ENCODE measurements around the gene PRKCB.

The PRKCB gene

GRCh38 chr16:23823475-23824384, 12.1 kb upstream of the PRKCB start:
- no peaks in the 10 kb centered on the region for H3K4me1 ChIP-seq (ENCODE audit: control insufficient read depth, insufficient read depth, low read length)
- H3K9ac ChIP-seq (ENCODE audit: low read length): no peak overlapping the region
- H3K27me3 ChIP-seq (ENCODE audit: control insufficient read depth, insufficient read depth, low read length): no peaks in the 10 kb centered on the region
- no peak overlapping the region for H3K4me3 ChIP-seq (ENCODE audit: low read length)
- no peaks in the 10 kb centered on the region for H3K9me3 ChIP-seq (ENCODE audit: control insufficient read depth, low read length)
- H3K36me3 ChIP-seq (ENCODE audit: control insufficient read depth, insufficient read depth, low read length): no peaks in the 10 kb centered on the region

- Histone ChIP-seq H3K9me3 (ENCODE audit: control insufficient read depth, low read length) (no peaks in the 10 kb centered on the region), H3K27me3 (ENCODE audit: control insufficient read depth, insufficient read depth, low read length) (no peaks in the 10 kb centered on the region), H3K36me3 (ENCODE audit: control insufficient read depth, insufficient read depth, low read length) (no peaks in the 10 kb centered on the region), H3K4me1 (ENCODE audit: control insufficient read depth, insufficient read depth, low read length) (no peaks in the 10 kb centered on the region), H3K9ac (ENCODE audit: low read length) (no peak overlapping the region), H3K4me3 (ENCODE audit: low read length) (no peak overlapping the region)
Observed at GRCh38 chr16:23824909-23825308, 10.9 kb upstream of the PRKCB start.

GRCh38 chr16:23826528-23827045, 9.2 kb upstream of the PRKCB start:
- H3K4me3 ChIP-seq (ENCODE audit: low read length): no peak overlapping the region
- no peaks in the 10 kb centered on the region for H3K27me3 ChIP-seq (ENCODE audit: control insufficient read depth, insufficient read depth, low read length)
- H3K4me1 ChIP-seq (ENCODE audit: control insufficient read depth, insufficient read depth, low read length): no peaks in the 10 kb centered on the region
- no peaks in the 10 kb centered on the region for H3K9me3 ChIP-seq (ENCODE audit: control insufficient read depth, low read length)
- no peak overlapping the region for H3K9ac ChIP-seq (ENCODE audit: low read length)
- no peaks in the 10 kb centered on the region for H3K36me3 ChIP-seq (ENCODE audit: control insufficient read depth, insufficient read depth, low read length)

- Histone ChIP-seq H3K36me3 (ENCODE audit: control insufficient read depth, insufficient read depth, low read length) (no peaks in the 10 kb centered on the region), H3K27me3 (ENCODE audit: control insufficient read depth, insufficient read depth, low read length) (no peaks in the 10 kb centered on the region), H3K4me1 (ENCODE audit: control insufficient read depth, insufficient read depth, low read length) (no peaks in the 10 kb centered on the region), H3K9ac (ENCODE audit: low read length) (no peak overlapping the region), H3K9me3 (ENCODE audit: control insufficient read depth, low read length) (no peaks in the 10 kb centered on the region), H3K4me3 (ENCODE audit: low read length) (no peak overlapping the region)
Observed at GRCh38 chr16:23827057-23827456, 8.7 kb upstream of the PRKCB start.

GRCh38 chr16:23829454-23829853, 6.3 kb upstream of the PRKCB start:
- H3K4me3 ChIP-seq (ENCODE audit: low read length): no peak overlapping the region
- no peaks in the 10 kb centered on the region for H3K27me3 ChIP-seq (ENCODE audit: control insufficient read depth, insufficient read depth, low read length)
- H3K9ac ChIP-seq (ENCODE audit: low read length): no peak overlapping the region
- no peaks in the 10 kb centered on the region for H3K36me3 ChIP-seq (ENCODE audit: control insufficient read depth, insufficient read depth, low read length)
- H3K9me3 ChIP-seq (ENCODE audit: control insufficient read depth, low read length): no peaks in the 10 kb centered on the region
- H3K4me1 ChIP-seq (ENCODE audit: control insufficient read depth, insufficient read depth, low read length): no peaks in the 10 kb centered on the region

GRCh38 chr16:23830276-23830675, 5.5 kb upstream of the PRKCB start:
- Histone ChIP-seq H3K4me3 (ENCODE audit: low read length) (no peak overlapping the region), H3K36me3 (ENCODE audit: control insufficient read depth, insufficient read depth, low read length) (no peaks in the 10 kb centered on the region), H3K27me3 (ENCODE audit: control insufficient read depth, insufficient read depth, low read length) (peaks cover 7% of the 10 kb centered on the region), H3K9ac (ENCODE audit: low read length) (no peak overlapping the region), H3K9me3 (ENCODE audit: control insufficient read depth, low read length) (no peaks in the 10 kb centered on the region), H3K4me1 (ENCODE audit: control insufficient read depth, insufficient read depth, low read length) (peaks cover under 1% of the 10 kb centered on the region)

GRCh38 chr16:23832882-23833281, 2.9 kb upstream of the PRKCB start:
- Histone ChIP-seq H3K9ac (ENCODE audit: low read length) (no peak overlapping the region), H3K9me3 (ENCODE audit: control insufficient read depth, low read length) (no peaks in the 10 kb centered on the region), H3K27me3 (ENCODE audit: control insufficient read depth, insufficient read depth, low read length) (peaks cover 25% of the 10 kb centered on the region), H3K4me1 (ENCODE audit: control insufficient read depth, insufficient read depth, low read length) (peaks cover 4% of the 10 kb centered on the region), H3K36me3 (ENCODE audit: control insufficient read depth, insufficient read depth, low read length) (no peaks in the 10 kb centered on the region), H3K4me3 (ENCODE audit: low read length) (no peak overlapping the region)

- H3K9ac ChIP-seq (ENCODE audit: low read length): no peak overlapping the region
- H3K27me3 ChIP-seq (ENCODE audit: control insufficient read depth, insufficient read depth, low read length): peaks cover 31% of the 10 kb centered on the region
- H3K36me3 ChIP-seq (ENCODE audit: control insufficient read depth, insufficient read depth, low read length): no peaks in the 10 kb centered on the region
- peaks cover 4% of the 10 kb centered on the region for H3K4me1 ChIP-seq (ENCODE audit: control insufficient read depth, insufficient read depth, low read length)
- H3K4me3 ChIP-seq (ENCODE audit: low read length): no peak overlapping the region
- no peaks in the 10 kb centered on the region for H3K9me3 ChIP-seq (ENCODE audit: control insufficient read depth, low read length)
Observed at GRCh38 chr16:23833504-23833903, 2.3 kb upstream of the PRKCB start.

GRCh38 chr16:23833960-23834685, 1.7 kb upstream of the PRKCB start:
- peaks cover 33% of the 10 kb centered on the region for H3K27me3 ChIP-seq (ENCODE audit: control insufficient read depth, insufficient read depth, low read length)
- H3K9me3 ChIP-seq (ENCODE audit: control insufficient read depth, low read length): no peaks in the 10 kb centered on the region
- no peak overlapping the region for H3K4me3 ChIP-seq (ENCODE audit: low read length)
- no peaks in the 10 kb centered on the region for H3K36me3 ChIP-seq (ENCODE audit: control insufficient read depth, insufficient read depth, low read length)
- peaks cover 4% of the 10 kb centered on the region for H3K4me1 ChIP-seq (ENCODE audit: control insufficient read depth, insufficient read depth, low read length)
- no peak overlapping the region for H3K9ac ChIP-seq (ENCODE audit: low read length)

GRCh38 chr16:23836078-23836403, 258 bp downstream of the PRKCB start:
- no peak overlapping the region for H3K9ac ChIP-seq (ENCODE audit: low read length)

GRCh38 chr16:23836404-23837311, 875 bp downstream of the PRKCB start:
- Histone ChIP-seq H3K9me3 (ENCODE audit: control insufficient read depth, low read length) (no peaks in the 10 kb centered on the region), H3K9ac (ENCODE audit: low read length) (no peak overlapping the region), H3K4me1 (ENCODE audit: control insufficient read depth, insufficient read depth, low read length) (peaks cover 4% of the 10 kb centered on the region), H3K36me3 (ENCODE audit: control insufficient read depth, insufficient read depth, low read length) (no peaks in the 10 kb centered on the region), H3K27me3 (ENCODE audit: control insufficient read depth, insufficient read depth, low read length) (peaks cover 33% of the 10 kb centered on the region), H3K4me3 (ENCODE audit: low read length) (no peak overlapping the region)

More at GRCh38 chr16:23836078-23836403, 258 bp downstream of the PRKCB start:
- Histone ChIP-seq H3K36me3 (ENCODE audit: control insufficient read depth, insufficient read depth, low read length) (no peaks in the 10 kb centered on the region), H3K4me1 (ENCODE audit: control insufficient read depth, insufficient read depth, low read length) (peaks cover 4% of the 10 kb centered on the region), H3K9me3 (ENCODE audit: control insufficient read depth, low read length) (no peaks in the 10 kb centered on the region), H3K4me3 (ENCODE audit: low read length) (no peak overlapping the region), H3K27me3 (ENCODE audit: control insufficient read depth, insufficient read depth, low read length) (peaks cover 33% of the 10 kb centered on the region)
